ENCODE measurements around the gene KIF12.

DNA sequence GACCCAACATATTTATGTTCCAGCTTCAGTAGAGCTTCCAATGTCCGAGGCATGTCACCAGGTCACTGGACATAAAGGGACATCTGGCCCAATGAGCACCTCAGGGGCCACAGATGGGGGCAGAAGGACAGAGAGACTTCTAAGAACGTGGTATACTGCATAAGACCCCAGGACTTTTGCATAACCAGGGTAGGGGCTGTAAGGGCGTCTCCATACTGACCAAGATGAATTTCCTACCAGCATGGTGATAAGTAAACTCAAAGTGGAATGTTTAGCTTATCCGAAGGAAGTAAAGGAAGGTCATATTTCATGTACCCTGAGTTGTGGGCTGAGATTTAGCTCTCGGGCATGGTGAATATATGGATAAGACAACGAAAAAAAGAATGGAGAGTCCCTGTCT lies 38.7 kb upstream of the KIF12 start:
- TF ChIP-seq, protein P1, sequence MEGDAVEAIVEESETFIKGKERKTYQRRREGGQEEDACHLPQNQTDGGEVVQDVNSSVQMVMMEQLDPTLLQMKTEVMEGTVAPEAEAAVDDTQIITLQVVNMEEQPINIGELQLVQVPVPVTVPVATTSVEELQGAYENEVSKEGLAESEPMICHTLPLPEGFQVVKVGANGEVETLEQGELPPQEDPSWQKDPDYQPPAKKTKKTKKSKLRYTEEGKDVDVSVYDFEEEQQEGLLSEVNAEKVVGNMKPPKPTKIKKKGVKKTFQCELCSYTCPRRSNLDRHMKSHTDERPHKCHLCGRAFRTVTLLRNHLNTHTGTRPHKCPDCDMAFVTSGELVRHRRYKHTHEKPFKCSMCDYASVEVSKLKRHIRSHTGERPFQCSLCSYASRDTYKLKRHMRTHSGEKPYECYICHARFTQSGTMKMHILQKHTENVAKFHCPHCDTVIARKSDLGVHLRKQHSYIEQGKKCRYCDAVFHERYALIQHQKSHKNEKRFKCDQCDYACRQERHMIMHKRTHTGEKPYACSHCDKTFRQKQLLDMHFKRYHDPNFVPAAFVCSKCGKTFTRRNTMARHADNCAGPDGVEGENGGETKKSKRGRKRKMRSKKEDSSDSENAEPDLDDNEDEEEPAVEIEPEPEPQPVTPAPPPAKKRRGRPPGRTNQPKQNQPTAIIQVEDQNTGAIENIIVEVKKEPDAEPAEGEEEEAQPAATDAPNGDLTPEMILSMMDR (conservative IDR thresholded peaks at IDR 0.05): no peak
- no peak for TF ChIP-seq ZFX (IDR thresholded peaks at IDR 0.05)
